PC-9 (cell line): ENCODE measurements around the gene COL13A1. TPM values are rescaled to one million over a fixed set of nuclear protein-coding genes. Genes with fewer than 3 reads are reported as not detected.

ENCODE experiments used
- BruUV-seq: library from RNA; stranded (reverse); fragments of 400-500 nt; replicated peaks from 2 replicates; lab custom pipeline; 2021; lab: Mats Ljungman, UMichigan
- CTCF ChIA-PET: fragments of 300-600 bp; sonication (Branson Sonifier 250); formaldehyde crosslinking; loops from one replicate; lab custom pipeline; 2022; ENCODE audit warnings: antibody characterized with exemption; lab: Charles Lee
- POLR2A ChIA-PET: fragments of 300-600 bp; sonication (Branson Sonifier 250); formaldehyde crosslinking; loops from one replicate; lab custom pipeline; 2022; ENCODE audit warnings: antibody characterized with exemption; ENCODE audit not compliant: unreplicated experiment; lab: Charles Lee
- DNase-seq, 2 experiments: peaks; one replicate each; pipeline versions ENCODE4 v3.0.0 to v3.0.0-alpha.2; 2015 to 2022; ENCODE audit warnings: mixed read lengths in 1 of 2
- H2AFZ ChIP-seq: fragments of 200-600 bp; sonication (generic); 2 replicates; pipeline ENCODE4 v1.8.1; 2017; ENCODE audit warnings: antibody characterized with exemption
- H3F3A ChIP-seq: fragments of 200-600 bp; sonication (generic); 2 replicates; pipeline ENCODE4 v1.8.1; 2017; ENCODE audit warnings: antibody characterized with exemption, mild to moderate bottlenecking, low read depth; ENCODE audit not compliant: insufficient read depth
- H3K27ac ChIP-seq: fragments of 200-600 bp; sonication (generic); 2 replicates; pipeline ENCODE4 v1.6.1; 2016; ENCODE audit warnings: mixed run types
- H3K27me3 ChIP-seq: fragments of 200-600 bp; sonication (generic); 2 replicates; pipeline ENCODE4 v1.6.1; 2016; ENCODE audit warnings: low read depth, mixed run types; ENCODE audit not compliant: insufficient read depth
- H3K36me3 ChIP-seq: fragments of 200-600 bp; sonication (generic); 2 replicates; pipeline ENCODE4 v1.6.1; 2016; ENCODE audit warnings: low read depth, mixed run types
- H3K4me1 ChIP-seq: fragments of 200-600 bp; sonication (generic); replicated peaks from 2 replicates; pipeline ENCODE4 v1.6.1; 2016; ENCODE audit warnings: mixed run types; ENCODE audit not compliant: insufficient read depth
- H3K4me2 ChIP-seq: fragments of 200-600 bp; sonication (generic); 2 replicates; pipeline ENCODE4 v1.6.1; 2017; ENCODE audit warnings: mixed run types
- H3K4me3 ChIP-seq: fragments of 200-600 bp; sonication (generic); 2 replicates; pipeline ENCODE4 v1.6.1; 2016; ENCODE audit warnings: mixed run types
- H3K79me2 ChIP-seq: fragments of 200-600 bp; sonication (generic); 2 replicates; pipeline ENCODE4 v1.6.1; 2017; ENCODE audit warnings: low read depth, mixed run types
- H3K9me2 ChIP-seq: fragments of 200-600 bp; sonication (generic); 2 replicates; pipeline ENCODE4 v1.8.1; 2017; ENCODE audit warnings: mild to moderate bottlenecking; ENCODE audit not compliant: insufficient read depth
- H3K9me3 ChIP-seq: fragments of 200-600 bp; sonication (generic); 2 replicates; pipeline ENCODE4 v1.8.1; 2016; ENCODE audit warnings: low read depth; ENCODE audit not compliant: insufficient read depth
- H4K20me1 ChIP-seq: fragments of 200-600 bp; sonication (generic); 2 replicates; pipeline ENCODE4 v1.8.1; 2017; ENCODE audit not compliant: insufficient read depth
- CTCF ChIP-seq: fragments of 200-600 bp; sonication (generic); conservative IDR thresholded peaks from 2 replicates; pipeline ENCODE4 v1.6.1; 2017; ENCODE audit warnings: mixed run types, antibody characterized with exemption, mild to moderate bottlenecking, moderate library complexity
- EZH2 ChIP-seq: fragments of 200-600 bp; sonication (generic); IDR thresholded peaks from 2 replicates; pipeline ENCODE4 v1.8.0; 2017; ENCODE audit warnings: antibody characterized with exemption, low read depth
- intact Hi-C: fragments of 100-400 bp; cut with micrococcal nuclease; formaldehyde crosslinking; loops from one replicate; pipeline ENCODE4 v1.10.0; 2022; ENCODE audit not compliant: unreplicated experiment
- total RNA-seq: library from RNA; stranded (reverse); gene quantifications from 2 replicates; pipeline ENCODE4 v1.2.3, GENCODE V29; 2021

The COL13A1 gene
- total RNA-seq, 1 experiment from 2014 or later = 1.6 TPM

GRCh38 chr10:69976795-69977546 lies 175.3 kb downstream of the COL13A1 start:
- DNase-seq = no peak
- no peak overlapping the region for H3K4me2 ChIP-seq
- no peak for TF ChIP-seq CTCF
- TF ChIP-seq EZH2 = no peak
- H3K4me3 ChIP-seq = no peak overlapping the region
- H3K27me3 ChIP-seq = peaks cover 45% of the 10 kb centered on the region
- POLR2A ChIA-PET = no interaction called here
- no peaks in the 10 kb centered on the region; the same call in 1 of the 2 replicates for H4K20me1 ChIP-seq
- H3K36me3 ChIP-seq = no peaks in the 10 kb centered on the region
- no peaks in the 10 kb centered on the region for H3F3A ChIP-seq
- no TSS peak for BruUV-seq
- intact Hi-C loops = no loop called here
- H3K79me2 ChIP-seq = no peaks in the 10 kb centered on the region
- H3K9me2 ChIP-seq = no peaks in the 10 kb centered on the region
- no peak overlapping the region for H2AFZ ChIP-seq
- CTCF ChIA-PET = no interaction called here
- no peaks in the 10 kb centered on the region for H3K9me3 ChIP-seq
- H3K4me1 ChIP-seq = no peaks in the 10 kb centered on the region
- no peak overlapping the region for H3K27ac ChIP-seq

- BruUV-seq = no TSS peak
Measured at GRCh38 chr10:69979174-69979573, 177.5 kb downstream of the COL13A1 start.

GRCh38 chr10:69980672-69981071 lies 179.0 kb downstream of the COL13A1 start:
- Histone ChIP-seq H3K27ac (no peak overlapping the region), H3K79me2 (no peaks in the 10 kb centered on the region), H3K27me3 (peaks cover 31% of the 10 kb centered on the region), H3K4me1 (no peaks in the 10 kb centered on the region), H4K20me1 (no peaks in the 10 kb centered on the region; the same call in 1 of the 2 replicates), H3K4me3 (no peak overlapping the region), H3F3A (no peaks in the 10 kb centered on the region), H3K4me2 (no peak overlapping the region), H3K9me2 (no peaks in the 10 kb centered on the region), H3K9me3 (0 out of 2 replicates have a peak, but pooled peaks cover 5% of the 10 kb centered on the region), H2AFZ (no peak overlapping the region), H3K36me3 (no peaks in the 10 kb centered on the region)
- ChIA-PET CTCF (no interaction called here), POLR2A (no interaction called here)
- intact Hi-C loops = no loop called here
- TF ChIP-seq EZH2 = no peak
- TF ChIP-seq CTCF = no peak
- no TSS peak for BruUV-seq
- DNase-seq = no peak

More at GRCh38 chr10:69979174-69979573, 177.5 kb downstream of the COL13A1 start:
- H4K20me1 ChIP-seq = no peaks in the 10 kb centered on the region; the same call in 1 of the 2 replicates
- peaks cover 43% of the 10 kb centered on the region for H3K27me3 ChIP-seq
- no peak overlapping the region for H3K4me3 ChIP-seq
- H3K79me2 ChIP-seq = no peaks in the 10 kb centered on the region
- no peak overlapping the region for H3K4me2 ChIP-seq
- 0 out of 2 replicates have a peak, but pooled peaks cover 5% of the 10 kb centered on the region for H3K9me3 ChIP-seq
- no peaks in the 10 kb centered on the region for H3K36me3 ChIP-seq
- H3K27ac ChIP-seq = no peak overlapping the region
- DNase-seq = no peak
- H3F3A ChIP-seq = no peaks in the 10 kb centered on the region
- no peak overlapping the region for H2AFZ ChIP-seq
- ChIA-PET POLR2A (no interaction called here), CTCF (no interaction called here)
- intact Hi-C loops = no loop called here
- no peaks in the 10 kb centered on the region for H3K4me1 ChIP-seq
- no peaks in the 10 kb centered on the region for H3K9me2 ChIP-seq
- TF ChIP-seq EZH2 = no peak
- TF ChIP-seq CTCF = no peak
